Measurements from ENCODE around the gene IMMT. TPM values are rescaled to one million over a fixed set of nuclear protein-coding genes. Genes with fewer than 3 reads are reported as not detected.

IMMT gene
- total and polyA plus RNA-seq, 2 donors (not counting 3 experiments of a cell fraction or from before 2014, with no cell fraction given), result 35.6 to 112 TPM

DNA sequence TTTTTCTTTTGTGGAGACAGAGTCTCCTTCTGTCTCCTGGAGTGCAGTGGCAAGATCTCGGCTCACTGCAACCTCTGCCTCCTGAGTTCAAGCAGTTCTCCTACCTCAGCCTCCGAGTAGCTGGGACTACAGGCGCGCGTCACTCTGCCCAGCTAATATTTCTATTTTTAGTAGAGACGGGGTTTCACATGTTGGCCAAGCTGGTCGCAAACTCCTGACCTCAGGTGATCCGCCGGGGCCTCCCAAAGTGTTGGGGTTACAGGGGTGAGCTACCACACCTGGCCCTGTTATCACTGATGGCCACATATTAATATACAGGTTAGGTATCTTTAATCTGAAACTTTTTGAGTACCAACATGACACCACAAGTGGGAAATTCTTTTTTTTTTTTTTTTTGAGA, 7.4 kb upstream of the IMMT start:
- DNase-seq (ENCODE audit: low read depth, low spot score), result no peak
- ChIA-PET CTCF (interaction anchor here (1.2 to 1.3 kb wide), 2 partner anchors 12 to 18 kb away, joined by 3 to 4 read pairs; no protein-coding TSS in a partner anchor), POLR2A (no interaction called here)
- Histone ChIP-seq H3K27ac (ENCODE audit: insufficient read depth, low read depth, low read length) (no peak overlapping the region), H3K79me2 (ENCODE audit: control insufficient read depth, insufficient read depth, low read length) (peaks cover 48% of the 10 kb centered on the region), H3K36me3 (ENCODE audit: control insufficient read depth in 2 of 2, extremely low read depth in 1 of 2, insufficient read depth in 2 of 2, low read length in 2 of 2) (peaks cover 4 to 5% of the 10 kb centered on the region in 2 experiments), H3K9me1 (replicated peaks; ENCODE audit: control insufficient read depth, extremely low read depth, insufficient read depth, low read length) (no peaks in the 10 kb centered on the region), H3K9me3 (replicated peaks; ENCODE audit: control insufficient read depth, insufficient read depth, low read length) (no peaks in the 10 kb centered on the region), H3K4me3 (replicated peaks in 1 of 3; ENCODE audit: insufficient read depth in 1 of 3, low read depth in 1 of 3, low read length in 3 of 3) (no peak overlapping the region), H3K9ac (replicated peaks; ENCODE audit: extremely low read depth, insufficient read depth, low read length) (no peak overlapping the region), H4K20me1 (replicated peaks; ENCODE audit: control insufficient read depth, extremely low read depth, insufficient read depth, low read length) (no peaks in the 10 kb centered on the region), H2AFZ (ENCODE audit: low read depth, low read length) (no peak overlapping the region), H3K4me1 (ENCODE audit: control insufficient read depth, extremely low read depth, insufficient read depth, low read length) (peaks cover 11% of the 10 kb centered on the region), H3K4me2 (ENCODE audit: insufficient read depth, low read length) (no peak overlapping the region), H3K27me3 (ENCODE audit: control insufficient read depth in 2 of 2, insufficient read depth in 2 of 2, low read length in 2 of 2) (no peaks in the 10 kb centered on the region)
- TF ChIP-seq EZH2 (IDR thresholded peaks at IDR 0.05; ENCODE audit: borderline replicate concordance, low read depth, low read length, severe bottlenecking) (no peak), GATA2 (IDR thresholded peaks at IDR 0.05; ENCODE audit: insufficient read depth, insufficient read length, low read depth, low read length) (no peak), FOS (IDR thresholded peaks at IDR 0.05; ENCODE audit: borderline replicate concordance, insufficient read depth, low read length) (no peak)
- dilution Hi-C loops (cut with MboI; ENCODE audit: extremely low pct_ligation_motif_present, low sequenced_read_pairs), result no loop called here
- intact Hi-C loops (cut with micrococcal nuclease), result no loop called here
- no TSS peak for BruUV-seq (replicated peaks)
- no peak for FAIRE-seq

DNA sequence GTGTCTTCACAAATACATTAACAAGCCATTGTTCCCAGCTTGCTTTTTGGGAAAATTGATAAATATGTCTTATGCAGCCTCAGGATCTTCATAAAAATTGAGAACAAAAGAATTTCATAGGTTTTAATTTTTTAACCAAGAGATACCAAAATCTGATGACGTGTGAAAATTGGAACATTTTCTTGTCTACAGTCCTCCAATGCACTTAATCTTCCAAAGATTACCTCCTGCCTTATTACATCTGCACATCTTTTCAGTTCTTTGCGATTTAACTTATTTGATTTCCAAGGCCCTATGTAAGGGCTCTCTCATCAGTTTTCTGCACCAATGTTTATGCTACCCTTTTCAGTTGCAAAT, 7.1 kb upstream of the IMMT start:
- TF ChIP-seq FOS (IDR thresholded peaks at IDR 0.05; ENCODE audit: borderline replicate concordance, insufficient read depth, low read length) (no peak), EZH2 (IDR thresholded peaks at IDR 0.05; ENCODE audit: borderline replicate concordance, low read depth, low read length, severe bottlenecking) (no peak), POLR2AphosphoS5 (IDR thresholded peaks at IDR 0.05; ENCODE audit: insufficient read depth, low read depth, low read length) (no peak), JUN (IDR thresholded peaks at IDR 0.05; ENCODE audit: borderline replicate concordance, insufficient read depth, insufficient read length, low read depth) (no peak), POLR2A (IDR thresholded peaks at IDR 0.05; ENCODE audit: low read depth, low read length) (no peak), MYC (IDR thresholded peaks at IDR 0.05; ENCODE audit: low read depth, low read length) (no peak), GATA2 (IDR thresholded peaks at IDR 0.05; ENCODE audit: insufficient read depth, insufficient read length, low read depth, low read length) (no peak)
- TF ChIP-seq, protein P1, sequence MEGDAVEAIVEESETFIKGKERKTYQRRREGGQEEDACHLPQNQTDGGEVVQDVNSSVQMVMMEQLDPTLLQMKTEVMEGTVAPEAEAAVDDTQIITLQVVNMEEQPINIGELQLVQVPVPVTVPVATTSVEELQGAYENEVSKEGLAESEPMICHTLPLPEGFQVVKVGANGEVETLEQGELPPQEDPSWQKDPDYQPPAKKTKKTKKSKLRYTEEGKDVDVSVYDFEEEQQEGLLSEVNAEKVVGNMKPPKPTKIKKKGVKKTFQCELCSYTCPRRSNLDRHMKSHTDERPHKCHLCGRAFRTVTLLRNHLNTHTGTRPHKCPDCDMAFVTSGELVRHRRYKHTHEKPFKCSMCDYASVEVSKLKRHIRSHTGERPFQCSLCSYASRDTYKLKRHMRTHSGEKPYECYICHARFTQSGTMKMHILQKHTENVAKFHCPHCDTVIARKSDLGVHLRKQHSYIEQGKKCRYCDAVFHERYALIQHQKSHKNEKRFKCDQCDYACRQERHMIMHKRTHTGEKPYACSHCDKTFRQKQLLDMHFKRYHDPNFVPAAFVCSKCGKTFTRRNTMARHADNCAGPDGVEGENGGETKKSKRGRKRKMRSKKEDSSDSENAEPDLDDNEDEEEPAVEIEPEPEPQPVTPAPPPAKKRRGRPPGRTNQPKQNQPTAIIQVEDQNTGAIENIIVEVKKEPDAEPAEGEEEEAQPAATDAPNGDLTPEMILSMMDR (IDR thresholded peaks at IDR 0.05; ENCODE audit: extremely low read depth in 1 of 2, insufficient read depth in 1 of 2, low read depth in 1 of 2, low read length in 2 of 2), result no peak
- TF ChIP-seq, protein P2, sequence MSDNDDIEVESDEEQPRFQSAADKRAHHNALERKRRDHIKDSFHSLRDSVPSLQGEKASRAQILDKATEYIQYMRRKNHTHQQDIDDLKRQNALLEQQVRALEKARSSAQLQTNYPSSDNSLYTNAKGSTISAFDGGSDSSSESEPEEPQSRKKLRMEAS (IDR thresholded peaks at IDR 0.05; ENCODE audit: insufficient read depth, insufficient read length), result no peak
- ChIA-PET CTCF (interaction anchor here (1.2 to 1.3 kb wide), 2 partner anchors 12 to 18 kb away, joined by 3 to 4 read pairs; no protein-coding TSS in a partner anchor), POLR2A (no interaction called here)
- FAIRE-seq (no peak), DNase-seq (ENCODE audit: low read depth, low spot score) (no peak)
- H3K27ac ChIP-seq (ENCODE audit: insufficient read depth, low read depth, low read length), result no peak overlapping the region
- H3K27me3 ChIP-seq (ENCODE audit: control insufficient read depth in 2 of 2, insufficient read depth in 2 of 2, low read length in 2 of 2), result no peaks in the 10 kb centered on the region
- intact Hi-C loops (cut with micrococcal nuclease) (no loop called here), dilution Hi-C loops (cut with MboI; ENCODE audit: extremely low pct_ligation_motif_present, low sequenced_read_pairs) (no loop called here)
- peaks cover 11% of the 10 kb centered on the region for H3K4me1 ChIP-seq (ENCODE audit: control insufficient read depth, extremely low read depth, insufficient read depth, low read length)
- peaks cover 48% of the 10 kb centered on the region for H3K79me2 ChIP-seq (ENCODE audit: control insufficient read depth, insufficient read depth, low read length)
- no peaks in the 10 kb centered on the region for H3K9me3 ChIP-seq (replicated peaks; ENCODE audit: control insufficient read depth, insufficient read depth, low read length)
- no peak overlapping the region for H3K4me2 ChIP-seq (ENCODE audit: insufficient read depth, low read length)
- no peak overlapping the region for H2AFZ ChIP-seq (ENCODE audit: low read depth, low read length)
- H3K4me3 ChIP-seq (replicated peaks in 1 of 3; ENCODE audit: insufficient read depth in 1 of 3, low read depth in 1 of 3, low read length in 3 of 3), result no peak overlapping the region
- H3K36me3 ChIP-seq (ENCODE audit: control insufficient read depth in 2 of 2, extremely low read depth in 1 of 2, insufficient read depth in 2 of 2, low read length in 2 of 2), result peaks cover 3 to 4% of the 10 kb centered on the region in 2 experiments
- no peaks in the 10 kb centered on the region for H4K20me1 ChIP-seq (replicated peaks; ENCODE audit: control insufficient read depth, extremely low read depth, insufficient read depth, low read length)
- H3K9ac ChIP-seq (replicated peaks; ENCODE audit: extremely low read depth, insufficient read depth, low read length), result no peak overlapping the region
- H3K9me1 ChIP-seq (replicated peaks; ENCODE audit: control insufficient read depth, extremely low read depth, insufficient read depth, low read length), result no peaks in the 10 kb centered on the region
- BruUV-seq (replicated peaks), result no TSS peak

Data from endothelial cell of umbilical vein (primary cell).